Fibroblast of lung (primary cell): ENCODE data around the gene THBS1. TPM values are rescaled to one million over a fixed set of nuclear protein-coding genes. Genes with fewer than 3 reads are reported as not detected.

ENCODE experiments used
- DNase-seq, 2 donors: peaks; one replicate each; pipeline versions ENCODE4 v3.0.0 to v3.0.0-alpha.2; 2010; ENCODE audit warnings: low read depth in 2 of 2
- H2AFZ ChIP-seq: 2 replicates; pipeline ENCODE4 v1.5.1; 2012; ENCODE audit warnings: low read length, control low read depth, inconsistent platforms
- H3K27ac ChIP-seq: 2 replicates; pipeline ENCODE4 v1.5.1; 2011; ENCODE audit warnings: low read length, control low read depth; ENCODE audit not compliant: insufficient read depth
- H3K27me3 ChIP-seq: 2 replicates; pipeline ENCODE4 v1.5.1; 2011; ENCODE audit warnings: mild to moderate bottlenecking, low read length; ENCODE audit not compliant: control insufficient read depth, insufficient read depth
- H3K36me3 ChIP-seq: 2 replicates; pipeline ENCODE4 v1.5.1; 2011; ENCODE audit warnings: low read length; ENCODE audit not compliant: control insufficient read depth, insufficient read depth
- H3K4me1 ChIP-seq: 2 replicates; pipeline ENCODE4 v1.5.1; 2011; ENCODE audit warnings: low read length; ENCODE audit not compliant: control insufficient read depth, insufficient read depth; ENCODE audit errors: extremely low read depth
- H3K4me2 ChIP-seq: 2 replicates; pipeline ENCODE4 v1.5.1; 2011; ENCODE audit warnings: low read length, control low read depth; ENCODE audit not compliant: insufficient read depth; ENCODE audit errors: extremely low read depth
- H3K4me3 ChIP-seq, 4 experiments: fragments of 200-600 bp in 1 of 4; sonication (generic) in 1 of 4; replicated peaks in 1 of 4; 2 replicates each; pipeline ENCODE4 v1.5.1; 2011 to 2016; ENCODE audit warnings: low read length in 4 of 4, low read depth in 3 of 4, mild to moderate bottlenecking in 3 of 4, control low read depth in 2 of 4, inconsistent platforms in 1 of 4, mixed read lengths in 1 of 4; ENCODE audit not compliant: insufficient read depth in 1 of 4; ENCODE audit errors: control extremely low read depth in 1 of 4
- H3K79me2 ChIP-seq: 2 replicates; pipeline ENCODE4 v1.5.1; 2012; ENCODE audit warnings: mild to moderate bottlenecking, low read length, inconsistent platforms; ENCODE audit not compliant: control insufficient read depth, insufficient read depth
- H3K9ac ChIP-seq: 2 replicates; pipeline ENCODE4 v1.5.1; 2011; ENCODE audit warnings: mild to moderate bottlenecking, low read length, control low read depth; ENCODE audit not compliant: insufficient read depth
- H3K9me3 ChIP-seq: 2 replicates; pipeline ENCODE4 v1.5.1; 2012; ENCODE audit warnings: low read depth, low read length; ENCODE audit not compliant: control insufficient read depth, insufficient read depth
- H4K20me1 ChIP-seq: 2 replicates; pipeline ENCODE4 v1.5.1; 2011; ENCODE audit warnings: low read length; ENCODE audit not compliant: control insufficient read depth, insufficient read depth; ENCODE audit errors: extremely low read depth
- EZH2 ChIP-seq: IDR thresholded peaks from 2 replicates; pipeline ENCODE4 v1.5.1; 2012; ENCODE audit warnings: low read length, control low read depth, mild to moderate bottlenecking; ENCODE audit errors: missing control alignments
- polyA plus RNA-seq, 2 donors: library from polyadenylated mRNA; depleted of rRNA in 1 of 2; stranded (reverse) in 1 of 2; unstranded in 1 of 2; fragments of >200 nt; gene quantifications; 2 replicates each; pipeline ENCODE4 v1.2.1, GENCODE V29; 2011 to 2012; ENCODE audit warnings: missing spikeins in 1 of 2
- total RNA-seq: library from RNA; depleted of rRNA; stranded (reverse); fragments of >200 nt; gene quantifications from 2 replicates; pipeline ENCODE4 v1.2.1, GENCODE V29; 2014
- TF ChIP-seq, protein P1 (sequence below), 2 donors: IDR thresholded peaks in 1 of 2; conservative IDR thresholded peaks in 1 of 2; 1 replicate in 1 of 2; 2 replicates in 1 of 2; pipeline ENCODE4 v1.5.1; 2011 to 2012; ENCODE audit warnings: low read length in 2 of 2, control low read depth in 1 of 2, inconsistent platforms in 1 of 2, low read depth in 1 of 2, mild to moderate bottlenecking in 1 of 2

Gene THBS1
- total and polyA plus RNA-seq, 2 donors (not counting 1 experiment from before 2014, with no cell fraction given) = 1,512 to 1,745 TPM

DNA sequence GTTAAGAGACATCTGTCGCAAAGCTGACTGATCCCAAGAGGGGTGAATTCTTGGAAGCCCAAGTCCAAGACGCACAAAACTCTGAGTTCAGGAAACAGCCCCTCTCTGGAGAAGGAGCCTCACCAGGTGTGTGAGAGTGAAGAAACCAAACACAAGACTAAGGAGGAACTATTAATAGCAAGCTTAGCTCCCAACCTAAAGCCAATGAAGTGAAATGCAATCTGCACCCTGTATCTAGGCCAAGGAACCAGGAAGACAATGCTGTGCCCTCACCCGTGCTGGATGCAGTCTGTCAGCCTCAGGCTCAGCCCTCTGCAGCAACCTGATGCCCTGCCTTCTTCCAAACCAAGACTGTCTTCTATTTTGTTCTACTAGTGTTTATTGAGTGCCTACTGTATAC is 22.5 kb upstream of the THBS1 start:
- Histone ChIP-seq H3K27me3 (no peaks in the 10 kb centered on the region), H4K20me1 (no peaks in the 10 kb centered on the region), H3K9me3 (no peaks in the 10 kb centered on the region), H3K79me2 (no peaks in the 10 kb centered on the region), H3K36me3 (no peaks in the 10 kb centered on the region), H2AFZ (no peak overlapping the region), H3K27ac (no peak overlapping the region), H3K4me2 (no peak overlapping the region), H3K4me3 (no peak overlapping the region), H3K9ac (no peak overlapping the region), H3K4me1 (no peaks in the 10 kb centered on the region)
- TF ChIP-seq, protein P1, sequence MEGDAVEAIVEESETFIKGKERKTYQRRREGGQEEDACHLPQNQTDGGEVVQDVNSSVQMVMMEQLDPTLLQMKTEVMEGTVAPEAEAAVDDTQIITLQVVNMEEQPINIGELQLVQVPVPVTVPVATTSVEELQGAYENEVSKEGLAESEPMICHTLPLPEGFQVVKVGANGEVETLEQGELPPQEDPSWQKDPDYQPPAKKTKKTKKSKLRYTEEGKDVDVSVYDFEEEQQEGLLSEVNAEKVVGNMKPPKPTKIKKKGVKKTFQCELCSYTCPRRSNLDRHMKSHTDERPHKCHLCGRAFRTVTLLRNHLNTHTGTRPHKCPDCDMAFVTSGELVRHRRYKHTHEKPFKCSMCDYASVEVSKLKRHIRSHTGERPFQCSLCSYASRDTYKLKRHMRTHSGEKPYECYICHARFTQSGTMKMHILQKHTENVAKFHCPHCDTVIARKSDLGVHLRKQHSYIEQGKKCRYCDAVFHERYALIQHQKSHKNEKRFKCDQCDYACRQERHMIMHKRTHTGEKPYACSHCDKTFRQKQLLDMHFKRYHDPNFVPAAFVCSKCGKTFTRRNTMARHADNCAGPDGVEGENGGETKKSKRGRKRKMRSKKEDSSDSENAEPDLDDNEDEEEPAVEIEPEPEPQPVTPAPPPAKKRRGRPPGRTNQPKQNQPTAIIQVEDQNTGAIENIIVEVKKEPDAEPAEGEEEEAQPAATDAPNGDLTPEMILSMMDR (conservative IDR thresholded peaks at IDR 0.05 in 1 of 2, IDR thresholded peaks at IDR 0.05 in 1 of 2; ENCODE audit: low read depth in 1 of 2, low read length in 2 of 2) = no peak
- no peak for TF ChIP-seq EZH2
- no peak for DNase-seq

DNA sequence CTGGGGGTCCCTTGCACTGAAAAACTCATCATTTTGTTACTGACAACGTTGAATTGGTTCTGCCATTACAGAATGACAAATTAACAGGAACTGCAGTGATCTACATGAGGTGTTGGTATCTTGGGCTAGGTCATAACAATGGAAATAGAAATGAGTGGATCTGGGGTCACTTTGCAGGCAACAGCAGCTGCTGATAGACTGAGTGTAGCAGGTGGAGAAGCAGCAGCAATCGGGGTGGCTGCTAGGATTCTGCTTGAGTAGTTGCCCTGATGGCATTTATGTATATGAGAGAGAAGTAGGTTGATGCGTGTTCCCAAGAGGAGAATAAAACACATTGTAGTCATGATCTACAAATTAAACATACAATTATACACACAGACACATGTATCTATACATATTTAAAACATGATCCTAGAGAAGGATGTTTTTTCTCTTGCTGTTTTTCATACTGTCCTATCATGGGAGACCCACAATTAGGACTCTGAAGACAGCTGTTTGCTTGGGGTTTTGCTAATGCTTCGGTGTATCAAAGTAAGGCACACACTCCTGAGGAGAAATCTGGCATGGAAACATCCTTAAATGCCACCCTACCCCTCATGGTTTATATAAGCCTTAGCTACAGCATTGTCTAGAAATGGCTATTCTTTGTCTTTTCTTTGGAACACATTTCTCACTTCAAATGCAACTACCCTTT is 15.8 kb upstream of the THBS1 start:
- H3K9me3 ChIP-seq = no peaks in the 10 kb centered on the region
- no peaks in the 10 kb centered on the region for H3K27me3 ChIP-seq
- no peak overlapping the region for H3K27ac ChIP-seq
- no peaks in the 10 kb centered on the region for H3K36me3 ChIP-seq
- no peak overlapping the region for H2AFZ ChIP-seq
- H3K9ac ChIP-seq = no peak overlapping the region
- H3K79me2 ChIP-seq = no peaks in the 10 kb centered on the region
- no peaks in the 10 kb centered on the region for H3K4me1 ChIP-seq
- H3K4me3 ChIP-seq = no peak overlapping the region
- H4K20me1 ChIP-seq = no peaks in the 10 kb centered on the region
- no peak for DNase-seq
- TF ChIP-seq EZH2 = no peak
- TF ChIP-seq, protein P1 (conservative IDR thresholded peaks at IDR 0.05 in 1 of 2, IDR thresholded peaks at IDR 0.05 in 1 of 2; ENCODE audit: low read depth in 1 of 2, low read length in 2 of 2) = no peak
- H3K4me2 ChIP-seq = no peak overlapping the region

DNA sequence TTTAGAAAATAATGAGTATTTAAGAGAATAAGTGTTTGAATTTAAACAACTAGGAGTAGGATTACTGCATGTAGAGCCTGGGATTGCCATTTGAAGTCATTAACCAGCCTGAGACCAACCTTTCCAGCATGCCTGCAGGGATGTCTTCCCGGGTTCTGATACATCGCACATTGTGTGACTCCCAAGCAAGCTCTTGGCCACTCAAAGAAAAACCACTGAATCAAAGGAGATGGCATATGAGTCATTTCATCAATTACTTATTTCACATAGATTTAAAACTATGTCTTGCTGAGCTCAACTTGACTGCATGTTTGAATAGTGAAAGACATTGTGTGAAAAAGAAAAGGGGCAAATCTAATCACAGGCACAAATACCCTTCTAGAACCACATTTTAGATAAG is 15.0 kb upstream of the THBS1 start:
- no peaks in the 10 kb centered on the region for H3K27me3 ChIP-seq
- no peaks in the 10 kb centered on the region for H3K4me1 ChIP-seq
- no peak overlapping the region for H3K27ac ChIP-seq
- no peaks in the 10 kb centered on the region for H3K79me2 ChIP-seq
- H3K4me3 ChIP-seq = no peak overlapping the region
- DNase-seq = no peak
- H3K36me3 ChIP-seq = no peaks in the 10 kb centered on the region
- H4K20me1 ChIP-seq = no peaks in the 10 kb centered on the region
- no peak for TF ChIP-seq EZH2
- TF ChIP-seq, protein P1 (conservative IDR thresholded peaks at IDR 0.05 in 1 of 2, IDR thresholded peaks at IDR 0.05 in 1 of 2; ENCODE audit: low read depth in 1 of 2, low read length in 2 of 2) = no peak
- no peak overlapping the region for H2AFZ ChIP-seq
- H3K4me2 ChIP-seq = no peak overlapping the region
- no peaks in the 10 kb centered on the region for H3K9me3 ChIP-seq
- H3K9ac ChIP-seq = no peak overlapping the region
